Fibroblast of lung (primary cell): Measurements from ENCODE around the gene MLYCD.

ENCODE experiments used
- EZH2 ChIP-seq: IDR thresholded peaks from 2 replicates; pipeline ENCODE4 v1.5.1; 2012; ENCODE audit warnings: low read length, control low read depth, mild to moderate bottlenecking; ENCODE audit errors: missing control alignments
- TF ChIP-seq, protein P1 (sequence below), 2 donors: IDR thresholded peaks in 1 of 2; conservative IDR thresholded peaks in 1 of 2; 1 replicate in 1 of 2; 2 replicates in 1 of 2; pipeline ENCODE4 v1.5.1; 2011 to 2012; ENCODE audit warnings: low read length in 2 of 2, control low read depth in 1 of 2, inconsistent platforms in 1 of 2, low read depth in 1 of 2, mild to moderate bottlenecking in 1 of 2

DNA sequence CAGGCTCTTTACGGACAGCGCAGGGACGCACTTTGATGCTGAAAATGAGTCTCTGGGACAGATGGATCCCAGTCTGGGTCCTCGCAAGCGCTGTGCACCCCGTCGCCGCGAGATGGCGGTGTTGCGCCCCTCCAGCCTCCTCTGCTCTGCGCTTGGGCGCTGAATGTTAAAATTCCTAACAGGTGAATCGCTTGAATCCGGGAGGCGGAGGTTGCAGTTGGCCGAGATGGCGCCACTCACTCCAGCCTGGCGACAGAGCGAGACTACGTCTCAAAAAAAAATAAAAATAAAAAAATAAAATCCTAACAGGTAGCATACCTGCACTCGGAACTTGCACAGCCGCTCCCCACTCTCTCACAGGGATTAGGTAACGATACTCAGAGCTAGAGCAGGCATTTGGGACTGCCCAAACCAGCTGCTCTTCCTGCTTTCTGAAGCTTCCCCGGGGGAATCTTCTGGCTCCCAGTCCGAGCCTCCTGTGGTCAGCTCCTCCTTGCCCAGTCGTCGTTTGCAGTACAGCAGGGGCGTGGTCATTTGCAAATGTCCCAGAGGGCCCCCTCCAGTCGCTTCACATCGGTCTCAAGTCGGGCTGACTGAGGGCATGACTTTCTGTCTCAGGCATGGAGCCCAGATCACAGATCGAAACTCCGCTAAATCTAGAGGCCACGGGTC lies 27.9 kb downstream of the MLYCD start:
- TF ChIP-seq, protein P1, sequence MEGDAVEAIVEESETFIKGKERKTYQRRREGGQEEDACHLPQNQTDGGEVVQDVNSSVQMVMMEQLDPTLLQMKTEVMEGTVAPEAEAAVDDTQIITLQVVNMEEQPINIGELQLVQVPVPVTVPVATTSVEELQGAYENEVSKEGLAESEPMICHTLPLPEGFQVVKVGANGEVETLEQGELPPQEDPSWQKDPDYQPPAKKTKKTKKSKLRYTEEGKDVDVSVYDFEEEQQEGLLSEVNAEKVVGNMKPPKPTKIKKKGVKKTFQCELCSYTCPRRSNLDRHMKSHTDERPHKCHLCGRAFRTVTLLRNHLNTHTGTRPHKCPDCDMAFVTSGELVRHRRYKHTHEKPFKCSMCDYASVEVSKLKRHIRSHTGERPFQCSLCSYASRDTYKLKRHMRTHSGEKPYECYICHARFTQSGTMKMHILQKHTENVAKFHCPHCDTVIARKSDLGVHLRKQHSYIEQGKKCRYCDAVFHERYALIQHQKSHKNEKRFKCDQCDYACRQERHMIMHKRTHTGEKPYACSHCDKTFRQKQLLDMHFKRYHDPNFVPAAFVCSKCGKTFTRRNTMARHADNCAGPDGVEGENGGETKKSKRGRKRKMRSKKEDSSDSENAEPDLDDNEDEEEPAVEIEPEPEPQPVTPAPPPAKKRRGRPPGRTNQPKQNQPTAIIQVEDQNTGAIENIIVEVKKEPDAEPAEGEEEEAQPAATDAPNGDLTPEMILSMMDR (conservative IDR thresholded peaks at IDR 0.05 in 1 of 2, IDR thresholded peaks at IDR 0.05 in 1 of 2; ENCODE audit: low read depth in 1 of 2, low read length in 2 of 2), result peak; percentile 90 to 97
- TF ChIP-seq EZH2, result no peak
